SK-N-SH (cell line): ENCODE data around the gene DMBT1. TPM values are rescaled to one million over a fixed set of nuclear protein-coding genes. Genes with fewer than 3 reads are reported as not detected.

Experiments used
- CTCF ChIA-PET: fragments of 300-600, 350-600 bp; formaldehyde crosslinking; extraction: SDS; loops from one replicate; lab custom pipeline; 2021; lab: Yijun Ruan, JAX
- POLR2A ChIA-PET: fragments of 350-600 bp; sonication (Branson Sonifier 250); formaldehyde crosslinking; extraction: SDS; loops from one replicate; lab custom pipeline; 2020; ENCODE audit warnings: antibody characterized with exemption, inconsistent platforms; lab: Yijun Ruan, JAX
- DNase-seq: peaks from one replicate; pipeline ENCODE4 v3.0.0; 2012
- H2AFZ ChIP-seq: fragments of 200-600 bp; sonication (generic); 2 replicates; pipeline ENCODE4 v1.8.1; 2016; ENCODE audit warnings: antibody characterized with exemption, mild to moderate bottlenecking, low read depth
- H3F3A ChIP-seq: fragments of 200-600 bp; sonication (generic); replicated peaks from 2 replicates; pipeline ENCODE3; 2016; ENCODE audit warnings: antibody characterized with exemption, mild to moderate bottlenecking; ENCODE audit not compliant: insufficient read depth
- H3K27ac ChIP-seq, 2 experiments: fragments of 200-500 bp in 1 of 2; fragments of 200-600 bp in 1 of 2; sonication (Bioruptor generic) in 1 of 2; sonication (generic), shearing (Covaris generic) in 1 of 2; 2 replicates each; pipeline versions ENCODE4 v1.5.1 to v1.6.1; 2014 to 2016; ENCODE audit warnings: low read depth in 2 of 2, inconsistent platforms in 1 of 2, low read length in 1 of 2, mild to moderate bottlenecking in 1 of 2, mixed read lengths in 1 of 2
- H3K27me3 ChIP-seq: fragments of 200-600 bp; sonication (generic), shearing (Covaris generic); 2 replicates; pipeline ENCODE4 v1.6.1; 2016; ENCODE audit warnings: mixed run types; ENCODE audit not compliant: insufficient read depth
- H3K36me3 ChIP-seq, 2 experiments: fragments of 200-500 bp in 1 of 2; fragments of 200-600 bp in 1 of 2; sonication (Bioruptor generic) in 1 of 2; sonication (generic) in 1 of 2; replicated peaks in 1 of 2; 2 replicates each; pipeline versions ENCODE3 to v1.5.1; 2014 to 2016; ENCODE audit warnings: low read length in 1 of 2, mild to moderate bottlenecking in 1 of 2; ENCODE audit not compliant: insufficient read depth in 2 of 2, control insufficient read depth in 1 of 2
- H3K4me1 ChIP-seq, 2 experiments: fragments of 200-500 bp in 1 of 2; fragments of 200-600 bp in 1 of 2; sonication (Bioruptor generic) in 1 of 2; sonication (generic), shearing (Covaris generic) in 1 of 2; 2 replicates each; pipeline versions ENCODE4 v1.5.1 to v1.6.1; 2014 to 2016; ENCODE audit warnings: low read depth in 1 of 2, low read length in 1 of 2, mixed run types in 1 of 2; ENCODE audit not compliant: insufficient read depth in 2 of 2, control insufficient read depth in 1 of 2
- H3K4me2 ChIP-seq: fragments of 200-600 bp; sonication (generic), shearing (Covaris generic); 2 replicates; pipeline ENCODE4 v1.6.1; 2017; ENCODE audit warnings: mixed run types
- H3K4me3 ChIP-seq, 2 experiments: fragments of 200-500 bp in 1 of 2; fragments of 200-600 bp in 1 of 2; sonication (Bioruptor generic) in 1 of 2; sonication (generic), shearing (Covaris generic) in 1 of 2; 2 replicates each; pipeline versions ENCODE4 v1.5.1 to v1.8.1; 2014 to 2016; ENCODE audit warnings: low read depth in 2 of 2, inconsistent platforms in 1 of 2, low read length in 1 of 2, mild to moderate bottlenecking in 1 of 2, mixed read lengths in 1 of 2, moderate library complexity in 1 of 2
- H3K79me2 ChIP-seq: fragments of 200-600 bp; sonication (generic); 2 replicates; pipeline ENCODE4 v1.8.1; 2017; ENCODE audit warnings: mild to moderate bottlenecking; ENCODE audit not compliant: insufficient read depth
- H3K9ac ChIP-seq: fragments of 200-600 bp; sonication (generic); 2 replicates; pipeline ENCODE4 v1.6.1; 2017; ENCODE audit warnings: mixed run types
- H3K9me2 ChIP-seq: fragments of 200-600 bp; sonication (generic); 2 replicates; pipeline ENCODE4 v1.6.1; 2017; ENCODE audit warnings: mixed run types
- H3K9me3 ChIP-seq: fragments of 200-600 bp; sonication (generic); 2 replicates; pipeline ENCODE4 v1.6.1; 2017; ENCODE audit warnings: mixed run types, mild to moderate bottlenecking, moderate library complexity
- H4K20me1 ChIP-seq: fragments of 200-600 bp; sonication (generic); 2 replicates; pipeline ENCODE4 v1.6.1; 2017; ENCODE audit warnings: mild to moderate bottlenecking, mixed run types; ENCODE audit not compliant: insufficient read depth
- EP300 ChIP-seq, 2 experiments: IDR thresholded peaks; 2 replicates each; pipeline versions ENCODE4 v1.4.0 to v1.6.1; 2012; ENCODE audit warnings: borderline replicate concordance in 1 of 2, low read depth in 1 of 2, low read length in 1 of 2
- EZH2phosphoT487 ChIP-seq: fragments of 200-600 bp; sonication (generic); IDR thresholded peaks from 2 replicates; pipeline ENCODE4 v1.6.1; 2017; ENCODE audit warnings: low read depth, mixed run types, mild to moderate bottlenecking, antibody characterized with exemption, moderate library complexity, borderline replicate concordance
- FOSL2 ChIP-seq: IDR thresholded peaks from 2 replicates; pipeline ENCODE4 v1.4.0; 2012; ENCODE audit warnings: low read depth, mild to moderate bottlenecking, moderate library complexity, borderline replicate concordance
- FOXJ3 ChIP-seq: sonication (generic); formaldehyde crosslinking; IDR thresholded peaks from 2 replicates; pipeline ENCODE4 v1.5.1; 2020; ENCODE audit warnings: mild to moderate bottlenecking, missing genetic modification reagents
- IRF3 ChIP-seq: fragments of 150-350 bp; IDR thresholded peaks from 2 replicates; pipeline ENCODE4 v1.6.1; 2016; ENCODE audit warnings: mild to moderate bottlenecking, low read depth, low read length
- JUND ChIP-seq: IDR thresholded peaks from 2 replicates; pipeline ENCODE4 v1.4.0; 2012
- MXI1 ChIP-seq: IDR thresholded peaks from 2 replicates; pipeline ENCODE4 v1.6.1; 2012; ENCODE audit warnings: mild to moderate bottlenecking, low read depth, low read length, improper control_type of control experiment
- NRF1 ChIP-seq: IDR thresholded peaks from 2 replicates; pipeline ENCODE4 v1.6.1; 2012; ENCODE audit warnings: low read depth, mild to moderate bottlenecking, low read length
- PBX3 ChIP-seq: IDR thresholded peaks from 2 replicates; pipeline ENCODE4; 2012
- SIN3A ChIP-seq: IDR thresholded peaks from 2 replicates; pipeline ENCODE4 v1.6.1; 2012; ENCODE audit warnings: low read depth, mild to moderate bottlenecking, low read length, moderate library complexity, borderline replicate concordance
- TEAD4 ChIP-seq: IDR thresholded peaks from 2 replicates; pipeline ENCODE4 v1.4.0; 2012; ENCODE audit warnings: mild to moderate bottlenecking, borderline replicate concordance; ENCODE audit not compliant: insufficient read depth
- WGBS: methylation state at CpG from one replicate; pipeline ENCODE4 v1.1.6; 2017; ENCODE audit warnings: low lambda C conversion rate; 5-methylcytosine and 5-hydroxymethylcytosine counted together
- polyA plus RNA-seq, 3 experiments: library from polyadenylated mRNA; depleted of rRNA; stranded (reverse); fragments of >200 nt; gene quantifications; 2 replicates each; pipeline ENCODE4 v1.2.3, GENCODE V29; 2012

The DMBT1 gene
- polyA plus RNA-seq, 1 of the 3 experiments (the other 2 are of a cell fraction) = not detected

GRCh38 chr10:122559228-122559627, 1.3 kb upstream of the DMBT1 start:
- Histone ChIP-seq H3K9me2 (no peaks in the 10 kb centered on the region), H3K4me1 (no peaks in the 10 kb centered on the region; a peak in 1 of 4 replicates), H3K27ac (no peak overlapping the region), H4K20me1 (no peaks in the 10 kb centered on the region), H3K9ac (no peak overlapping the region), H2AFZ (no peak overlapping the region), H3K4me3 (no peak overlapping the region), H3K36me3 (no peaks in the 10 kb centered on the region), H3K27me3 (0 out of 2 replicates have a peak, but pooled peaks cover 4% of the 10 kb centered on the region), H3K79me2 (no peaks in the 10 kb centered on the region), H3K9me3 (no peaks in the 10 kb centered on the region), H3F3A (no peaks in the 10 kb centered on the region), H3K4me2 (no peak overlapping the region)
- CTCF ChIA-PET = interaction anchor here (0.6 to 2.2 kb wide), 2 partner anchors 261 to 772 kb away, joined by 3 to 12 read pairs; no protein-coding TSS in a partner anchor
- no peak for DNase-seq
- no peak for TF ChIP-seq SIN3A
- TF ChIP-seq JUND = no peak
- TF ChIP-seq TEAD4 = no peak
- TF ChIP-seq NRF1 = no peak
- WGBS = 34% methylated on average over 2 of the region's 2 CpGs
- POLR2A ChIA-PET = no interaction called here

- 20% methylated on average over 6 of the region's 6 CpGs for WGBS
- 0 out of 2 replicates have a peak, but pooled peaks cover 4% of the 10 kb centered on the region for H3K27me3 ChIP-seq
- H3K36me3 ChIP-seq = no peaks in the 10 kb centered on the region
- H3K4me1 ChIP-seq = peaks cover 0 to 2% of the 10 kb centered on the region in 2 experiments; a peak in 1 of 4 replicates
- ChIA-PET POLR2A (no interaction called here), CTCF (interaction anchor here (1.0 kb wide), 1 partner anchor 218 kb away, joined by 3 read pairs; no protein-coding TSS in a partner anchor)
- no peaks in the 10 kb centered on the region for H3F3A ChIP-seq
- no peaks in the 10 kb centered on the region for H3K9me3 ChIP-seq
- H4K20me1 ChIP-seq = no peaks in the 10 kb centered on the region
- no peak overlapping the region for H3K9ac ChIP-seq
- H3K4me3 ChIP-seq = no peak overlapping the region
- no peaks in the 10 kb centered on the region for H3K9me2 ChIP-seq
- TF ChIP-seq EP300 (IDR thresholded peaks at IDR 0.05; ENCODE audit: borderline replicate concordance in 1 of 2, low read depth in 1 of 2, low read length in 1 of 2) (no peak), PBX3 (no peak), FOXJ3 (no peak), IRF3 (no peak), EZH2phosphoT487 (no peak), MXI1 (no peak), FOSL2 (no peak), NRF1 (no peak)
- H3K4me2 ChIP-seq = no peak overlapping the region
- H3K79me2 ChIP-seq = no peaks in the 10 kb centered on the region
- H3K27ac ChIP-seq = no peak overlapping the region
- no peak overlapping the region for H2AFZ ChIP-seq
- DNase-seq = no peak
These were observed 658 bp downstream of the DMBT1 start for GRCh38 chr10:122561212-122561611.
